ENCODE measurements around the gene NDST1. TPM values are rescaled to one million over a fixed set of nuclear protein-coding genes. Genes with fewer than 3 reads are reported as not detected.
A peak's percentile ranks its signal among the peaks of the same experiment; 100 is the strongest.

NDST1 gene
- total RNA-seq, 8 experiments from 2014 or later = 12.8 to 46.0 (median 28.5) TPM

GRCh38 chr5:150522504-150523414 is 14.8 kb downstream of the NDST1 start:
- no peak overlapping the region for H3K4me3 ChIP-seq
- H3K4me1 ChIP-seq (replicated peaks in 1 of 2) = peaks cover 4 to 25% of the 10 kb centered on the region in 2 donors
- peak in 3 of 8 experiments; percentile 23 to 80 (median 62) for ATAC-seq (replicated peaks in 6 of 8)
- in situ Hi-C loops (cut with MboI; ENCODE audit: low pct_unique_long_range_greater_than_20kb in 2 of 9, low sequenced_read_pairs in 9 of 9, unreplicated experiment in 9 of 9) = no loop called here
- WGBS, 10 experiments = 48 to 100% (median 78%) methylated on average over 2 to 11 of the region's 14 CpGs
- H3K27ac ChIP-seq = no peak overlapping the region

- peak; percentile 67 to 82 (median 76) for ATAC-seq (replicated peaks in 6 of 8)
- no peak overlapping the region for H3K4me3 ChIP-seq
- no peak overlapping the region for H3K27ac ChIP-seq
- H3K4me1 ChIP-seq (replicated peaks in 1 of 2) = peaks cover 4 to 25% of the 10 kb centered on the region in 2 donors
- in situ Hi-C loops (cut with MboI; ENCODE audit: low pct_unique_long_range_greater_than_20kb in 2 of 9, low sequenced_read_pairs in 9 of 9, unreplicated experiment in 9 of 9) = no loop called here
- WGBS, 10 experiments = 44 to 100% (median 80%) methylated on average over 1 to 7 of the region's 12 CpGs
Measured at GRCh38 chr5:150523472-150524350, 15.8 kb downstream of the NDST1 start.

GRCh38 chr5:150525163-150525562 is 17.2 kb downstream of the NDST1 start:
- Histone ChIP-seq H3K27ac (no peak overlapping the region), H3K4me1 (replicated peaks in 1 of 2) (peaks cover 4 to 25% of the 10 kb centered on the region in 2 donors), H3K4me3 (no peak overlapping the region)
- in situ Hi-C loops (cut with MboI; ENCODE audit: low pct_unique_long_range_greater_than_20kb in 2 of 9, low sequenced_read_pairs in 9 of 9, unreplicated experiment in 9 of 9) = no loop called here
- WGBS, 10 experiments = 50 to 100% (median 78%) methylated on average over 1 to 2 of the region's 8 CpGs; no CpG with 5 or more reads in 6 of the 10 experiments
- ATAC-seq (replicated peaks in 6 of 8) = peak in 2 of 8 experiments; percentile 15 to 29

GRCh38 chr5:150525781-150526180 is 17.9 kb downstream of the NDST1 start:
- Histone ChIP-seq H3K4me1 (replicated peaks in 1 of 2) (peaks cover 4 to 25% of the 10 kb centered on the region in 2 donors), H3K4me3 (no peak overlapping the region), H3K27ac (no peak overlapping the region)
- in situ Hi-C loops (cut with MboI; ENCODE audit: low pct_unique_long_range_greater_than_20kb in 2 of 9, low sequenced_read_pairs in 9 of 9, unreplicated experiment in 9 of 9) = no loop called here
- peak in 3 of 8 experiments; percentile 33 to 54 (median 52) for ATAC-seq (replicated peaks in 6 of 8)

GRCh38 chr5:150527038-150527437 is 19.1 kb downstream of the NDST1 start:
- ATAC-seq (replicated peaks in 6 of 8) = no peak
- 92 to 100% (median 100%) methylated on average over 1 to 7 of the region's 8 CpGs; no CpG with 5 or more reads in 3 of the 10 experiments for WGBS, 10 experiments
- peaks cover 4 to 25% of the 10 kb centered on the region in 2 donors for H3K4me1 ChIP-seq (replicated peaks in 1 of 2)
- H3K27ac ChIP-seq = no peak overlapping the region
- in situ Hi-C loops (cut with MboI; ENCODE audit: low pct_unique_long_range_greater_than_20kb in 2 of 9, low sequenced_read_pairs in 9 of 9, unreplicated experiment in 9 of 9) = no loop called here
- no peak overlapping the region for H3K4me3 ChIP-seq

- in situ Hi-C loops (cut with MboI; ENCODE audit: low pct_unique_long_range_greater_than_20kb in 2 of 9, low sequenced_read_pairs in 9 of 9, unreplicated experiment in 9 of 9) = no loop called here
- no peak overlapping the region for H3K27ac ChIP-seq
- ATAC-seq (replicated peaks in 6 of 8) = no peak
- 80 to 100% (median 100%) methylated on average over 1 to 10 of the region's 24 CpGs; no CpG with 5 or more reads in 6 of the 10 experiments for WGBS, 10 experiments
- H3K4me3 ChIP-seq = no peak overlapping the region
- peaks cover 4 to 17% of the 10 kb centered on the region in 2 donors for H3K4me1 ChIP-seq (replicated peaks in 1 of 2)
Measured at GRCh38 chr5:150527808-150528207, 19.9 kb downstream of the NDST1 start.

- H3K4me3 ChIP-seq = no peak overlapping the region
- ATAC-seq (replicated peaks in 6 of 8) = peak in 3 of 8 experiments; percentile 65 to 86 (median 80)
- H3K4me1 ChIP-seq (replicated peaks in 1 of 2) = peaks cover 4 to 6% of the 10 kb centered on the region in 2 donors
- WGBS, 10 experiments = 0 to 100% (median 44%) methylated on average over 1 to 2 of the region's 2 CpGs; no CpG with 5 or more reads in 1 of the 10 experiments
- no peak overlapping the region for H3K27ac ChIP-seq
- in situ Hi-C loops (cut with MboI; ENCODE audit: low pct_unique_long_range_greater_than_20kb in 2 of 9, low sequenced_read_pairs in 9 of 9, unreplicated experiment in 9 of 9) = no loop called here
Measured at GRCh38 chr5:150528924-150529546, 21.1 kb downstream of the NDST1 start.

- no peak overlapping the region for H3K4me3 ChIP-seq
- peaks cover 4 to 6% of the 10 kb centered on the region in 2 donors for H3K4me1 ChIP-seq (replicated peaks in 1 of 2)
- WGBS, 10 experiments = 26 to 80% (median 43%) methylated on average over 1 to 3 of the region's 4 CpGs; no CpG with 5 or more reads in 1 of the 10 experiments
- no peak overlapping the region for H3K27ac ChIP-seq
- peak in 1 of 8 experiments; percentile 23 for ATAC-seq (replicated peaks in 6 of 8)
- in situ Hi-C loops (cut with MboI; ENCODE audit: low pct_unique_long_range_greater_than_20kb in 2 of 9, low sequenced_read_pairs in 9 of 9, unreplicated experiment in 9 of 9) = no loop called here
Measured at GRCh38 chr5:150529555-150529954, 21.6 kb downstream of the NDST1 start.

GRCh38 chr5:150530423-150530822 is 22.5 kb downstream of the NDST1 start:
- in situ Hi-C loops (cut with MboI; ENCODE audit: low pct_unique_long_range_greater_than_20kb in 2 of 9, low sequenced_read_pairs in 9 of 9, unreplicated experiment in 9 of 9) = no loop called here
- Histone ChIP-seq H3K4me3 (no peak overlapping the region), H3K27ac (no peak overlapping the region), H3K4me1 (replicated peaks in 1 of 2) (peaks cover 4 to 5% of the 10 kb centered on the region in 2 donors)
- ATAC-seq (replicated peaks in 6 of 8) = no peak
- 30 to 95% (median 81%) methylated on average over 1 to 3 of the region's 3 CpGs; no CpG with 5 or more reads in 1 of the 10 experiments for WGBS, 10 experiments

GRCh38 chr5:150530951-150531588 is 23.1 kb downstream of the NDST1 start:
- in situ Hi-C loops (cut with MboI; ENCODE audit: low pct_unique_long_range_greater_than_20kb in 2 of 9, low sequenced_read_pairs in 9 of 9, unreplicated experiment in 9 of 9) = no loop called here
- no peak overlapping the region for H3K27ac ChIP-seq
- ATAC-seq (replicated peaks in 6 of 8) = peak in 3 of 8 experiments; percentile 34 to 71 (median 38)
- H3K4me3 ChIP-seq = no peak overlapping the region
- WGBS, 10 experiments = 82 to 100% (median 94%) methylated on average over 1 to 7 of the region's 9 CpGs; no CpG with 5 or more reads in 2 of the 10 experiments
- no peaks in the 10 kb centered on the region for H3K4me1 ChIP-seq (replicated peaks in 1 of 2)

- Histone ChIP-seq H3K27ac (no peak overlapping the region), H3K4me1 (replicated peaks in 1 of 2) (no peaks in the 10 kb centered on the region), H3K4me3 (no peak overlapping the region)
- in situ Hi-C loops (cut with MboI; ENCODE audit: low pct_unique_long_range_greater_than_20kb in 2 of 9, low sequenced_read_pairs in 9 of 9, unreplicated experiment in 9 of 9) = no loop called here
- no peak for ATAC-seq (replicated peaks in 6 of 8)
- WGBS, 10 experiments = 86 to 100% (median 98%) methylated on average over 2 to 8 of the region's 9 CpGs; no CpG with 5 or more reads in 2 of the 10 experiments
Measured at GRCh38 chr5:150531686-150532085, 23.8 kb downstream of the NDST1 start.

GRCh38 chr5:150532151-150532550 is 24.2 kb downstream of the NDST1 start:
- no peak overlapping the region for H3K4me3 ChIP-seq
- H3K4me1 ChIP-seq (replicated peaks in 1 of 2) = no peaks in the 10 kb centered on the region
- in situ Hi-C loops (cut with MboI; ENCODE audit: low pct_unique_long_range_greater_than_20kb in 2 of 9, low sequenced_read_pairs in 9 of 9, unreplicated experiment in 9 of 9) = no loop called here
- H3K27ac ChIP-seq = no peak overlapping the region
- 86 to 100% (median 100%) methylated on average over 1 to 6 of the region's 7 CpGs; no CpG with 5 or more reads in 3 of the 10 experiments for WGBS, 10 experiments
- no peak for ATAC-seq (replicated peaks in 6 of 8)

Measured in motor neuron (in vitro differentiated cells).